ENCODE measurements around the gene CAMK1D. TPM values are rescaled to one million over a fixed set of nuclear protein-coding genes. Genes with fewer than 3 reads are reported as not detected.

Gene CAMK1D
- total RNA-seq, 2 donors from 2014 or later = 4.5 to 7.8 TPM

DNA sequence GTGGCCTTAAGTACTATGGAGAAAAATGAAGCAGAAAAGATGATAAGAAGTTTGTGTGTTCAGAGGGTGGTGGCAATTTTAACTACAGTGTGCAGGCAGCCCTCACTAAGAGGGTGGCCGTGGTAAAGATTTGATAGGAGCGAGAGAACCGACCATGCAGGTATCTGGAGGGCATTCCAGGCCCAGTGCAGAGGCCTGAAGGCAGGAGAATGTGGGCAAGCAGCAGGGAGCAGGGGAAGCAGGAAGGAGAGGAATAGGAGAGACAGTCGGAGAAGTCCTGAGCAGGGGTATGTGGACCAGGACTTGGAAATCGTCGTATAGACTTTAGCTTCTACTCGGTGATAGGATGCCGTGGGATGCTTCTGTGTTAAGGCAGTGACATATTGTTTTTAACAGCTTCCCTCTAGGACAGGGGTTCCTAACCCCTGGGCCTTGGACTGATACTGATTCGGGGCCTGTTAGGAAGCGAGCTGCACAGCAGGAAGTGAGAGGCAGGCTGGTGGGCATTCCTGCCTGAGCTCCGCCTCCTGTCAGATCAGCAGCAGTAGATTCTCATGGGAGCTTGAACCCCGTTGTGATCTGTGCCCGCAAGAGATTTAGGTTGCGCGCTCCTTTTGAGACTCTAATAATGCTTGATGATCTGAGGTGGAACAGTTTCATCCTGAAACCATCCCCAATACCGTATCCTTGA lies 425.0 kb downstream of the CAMK1D start:
- H3K27ac ChIP-seq (ENCODE audit: low read depth, low read length) = no peak overlapping the region
- Mint-ChIP-seq H3K36me3 (ENCODE audit: low read depth) (peaks cover 4% of the 10 kb centered on the region), H3K27me3 (ENCODE audit: insufficient read depth) (peaks cover 7% of the 10 kb centered on the region), H3K4me1 (peaks cover 11% of the 10 kb centered on the region), H3K27ac (peak overlapping the region; percentile 64), H3K4me3 (no peak overlapping the region), H3K9me3 (no peaks in the 10 kb centered on the region)
- H3K9ac ChIP-seq (ENCODE audit: extremely low read depth, low read length, poor library complexity, severe bottlenecking) = no peak overlapping the region
- no peak for TF ChIP-seq CTCF (conservative IDR thresholded peaks at IDR 0.05)
- 63 to 65% methylated on average over 8 to 16 of the region's 16 CpGs for WGBS, 2 experiments (ENCODE audit: insufficient coverage in 1 of 2, insufficient read length in 1 of 2)
- no peaks in the 10 kb centered on the region for H3K36me3 ChIP-seq (ENCODE audit: control insufficient read depth, insufficient read depth, low read length)
- H3K4me1 ChIP-seq (ENCODE audit: control insufficient read depth, insufficient read depth, low read length) = no peaks in the 10 kb centered on the region
- H3K9me3 ChIP-seq (ENCODE audit: control insufficient read depth, low read length) = no peaks in the 10 kb centered on the region
- H3K27me3 ChIP-seq (ENCODE audit: control insufficient read depth, insufficient read depth, low read length, poor library complexity, severe bottlenecking) = no peaks in the 10 kb centered on the region
- DNase-seq = peak; percentile 84
- no peak overlapping the region for H3K4me3 ChIP-seq (ENCODE audit: low read length)

DNA sequence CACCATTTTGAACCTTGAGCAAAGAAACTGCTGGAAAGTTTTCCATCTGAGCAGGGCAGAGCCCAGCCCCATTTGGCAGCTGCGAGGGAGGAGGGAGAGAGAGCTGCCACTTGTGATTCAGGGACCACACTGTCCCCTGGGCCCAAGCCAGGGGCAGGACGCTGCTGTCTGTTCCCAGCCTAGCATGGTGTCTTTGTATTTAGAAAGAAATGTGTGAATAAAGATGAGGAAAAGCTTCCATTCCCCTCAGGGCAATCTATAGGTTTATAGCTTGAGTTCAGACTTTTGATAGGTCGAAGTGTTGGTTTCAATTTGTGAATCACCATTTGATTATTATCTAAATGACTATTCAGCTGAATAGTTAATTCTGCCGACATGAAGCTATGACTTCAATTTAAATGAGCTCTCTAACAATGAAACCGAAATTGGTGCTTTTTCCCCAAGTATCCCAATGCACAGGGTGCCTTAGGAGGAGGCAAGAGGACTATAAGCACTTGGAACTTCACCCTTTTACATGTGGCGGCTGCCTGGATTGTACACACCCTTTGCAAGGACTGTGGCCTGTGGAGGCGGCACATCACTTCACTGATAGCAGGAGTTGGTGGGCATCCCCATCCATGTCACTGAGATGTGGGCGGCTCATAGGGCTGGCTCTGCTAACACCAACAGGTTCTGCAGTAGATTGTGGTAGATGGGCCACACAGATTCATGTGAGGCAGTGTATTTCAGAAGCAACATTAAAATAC lies 428.7 kb downstream of the CAMK1D start:
- no peaks in the 10 kb centered on the region for H3K4me1 ChIP-seq (ENCODE audit: control insufficient read depth, insufficient read depth, low read length)
- no peak for DNase-seq
- no peak overlapping the region for H3K9ac ChIP-seq (ENCODE audit: extremely low read depth, low read length, poor library complexity, severe bottlenecking)
- WGBS, 2 experiments (ENCODE audit: insufficient coverage in 1 of 2, insufficient read length in 1 of 2) = 79 to 80% methylated on average over 4 to 8 of the region's 8 CpGs
- H3K27me3 ChIP-seq (ENCODE audit: control insufficient read depth, insufficient read depth, low read length, poor library complexity, severe bottlenecking) = no peaks in the 10 kb centered on the region
- Mint-ChIP-seq H3K27me3 (ENCODE audit: insufficient read depth) (peaks cover 3% of the 10 kb centered on the region), H3K36me3 (ENCODE audit: low read depth) (no peaks in the 10 kb centered on the region), H3K4me3 (no peak overlapping the region), H3K4me1 (peaks cover 9% of the 10 kb centered on the region), H3K9me3 (no peaks in the 10 kb centered on the region), H3K27ac (no peak overlapping the region)
- no peak overlapping the region for H3K27ac ChIP-seq (ENCODE audit: low read depth, low read length)
- no peak overlapping the region for H3K4me3 ChIP-seq (ENCODE audit: low read length)
- TF ChIP-seq CTCF (conservative IDR thresholded peaks at IDR 0.05) = no peak
- H3K36me3 ChIP-seq (ENCODE audit: control insufficient read depth, insufficient read depth, low read length) = no peaks in the 10 kb centered on the region
- H3K9me3 ChIP-seq (ENCODE audit: control insufficient read depth, low read length) = no peaks in the 10 kb centered on the region

GRCh38 chr10:12780634-12781601 lies 431.6 kb downstream of the CAMK1D start:
- Histone ChIP-seq H3K27ac (ENCODE audit: low read depth, low read length) (no peak overlapping the region), H3K4me1 (ENCODE audit: control insufficient read depth, insufficient read depth, low read length) (no peaks in the 10 kb centered on the region), H3K27me3 (ENCODE audit: control insufficient read depth, insufficient read depth, low read length, poor library complexity, severe bottlenecking) (no peaks in the 10 kb centered on the region), H3K9ac (ENCODE audit: extremely low read depth, low read length, poor library complexity, severe bottlenecking) (no peak overlapping the region), H3K4me3 (ENCODE audit: low read length) (no peak overlapping the region), H3K36me3 (ENCODE audit: control insufficient read depth, insufficient read depth, low read length) (no peaks in the 10 kb centered on the region), H3K9me3 (ENCODE audit: control insufficient read depth, low read length) (no peaks in the 10 kb centered on the region)
- Mint-ChIP-seq H3K36me3 (ENCODE audit: low read depth) (no peaks in the 10 kb centered on the region), H3K9me3 (no peaks in the 10 kb centered on the region), H3K4me3 (no peak overlapping the region), H3K27ac (no peak overlapping the region), H3K4me1 (no peaks in the 10 kb centered on the region), H3K27me3 (ENCODE audit: insufficient read depth) (peaks cover 3% of the 10 kb centered on the region)
- TF ChIP-seq CTCF (conservative IDR thresholded peaks at IDR 0.05) = no peak
- DNase-seq = no peak
- 88 to 91% methylated on average over 11 to 22 of the region's 22 CpGs for WGBS, 2 experiments (ENCODE audit: insufficient coverage in 1 of 2, insufficient read length in 1 of 2)

All from endodermal cell (in vitro differentiated cells).